NCI-H1694 treated with DMSO at 0.1 percent for 48 hours (cell line): ENCODE results near the gene KAZN.

Experiments
- DNase-seq: peaks from one replicate; lab custom pipeline; 2025; lab: John Stamatoyannopoulos, UW

The KAZN gene

DNA sequence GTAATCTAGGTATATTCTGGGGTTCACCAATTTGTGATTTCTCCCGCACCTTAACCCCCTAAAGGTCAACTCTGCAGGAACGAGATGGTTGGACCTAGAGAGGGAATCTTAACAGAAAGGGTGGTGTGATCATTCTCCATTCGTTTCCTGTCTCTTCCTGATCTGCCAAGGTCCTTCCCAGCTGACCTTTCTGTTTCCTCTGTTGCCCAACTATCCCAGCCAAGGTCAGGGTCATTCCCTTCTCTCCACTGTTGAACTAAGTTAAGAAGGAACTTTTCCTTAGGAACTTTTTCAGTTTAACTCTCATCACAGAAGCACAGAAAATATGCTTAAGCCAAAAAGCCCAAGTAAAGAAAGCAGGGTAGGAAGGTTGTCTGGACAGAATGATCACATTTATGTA lies 49.3 kb downstream of the KAZN start:
- no peak for DNase-seq

DNA sequence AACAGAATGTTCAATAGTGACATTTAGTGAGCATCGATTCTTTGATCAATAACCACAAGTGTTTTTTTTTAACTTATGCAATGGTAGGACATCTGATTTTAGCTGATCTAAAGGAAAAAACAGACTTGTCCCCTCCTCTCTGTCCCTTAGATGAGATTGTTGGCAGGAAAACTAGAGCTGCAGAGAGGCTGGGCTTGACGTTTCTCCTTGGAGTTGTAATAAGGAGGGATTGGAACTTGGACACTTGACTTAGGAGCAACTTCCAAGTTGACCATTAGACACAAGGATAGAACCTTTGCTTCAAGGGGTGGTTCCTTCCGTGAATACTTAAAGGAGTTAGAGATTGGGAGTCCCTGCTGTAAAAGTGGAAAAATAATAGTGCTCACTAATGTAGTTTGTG lies 49.9 kb downstream of the KAZN start:
- DNase-seq: no peak

DNA sequence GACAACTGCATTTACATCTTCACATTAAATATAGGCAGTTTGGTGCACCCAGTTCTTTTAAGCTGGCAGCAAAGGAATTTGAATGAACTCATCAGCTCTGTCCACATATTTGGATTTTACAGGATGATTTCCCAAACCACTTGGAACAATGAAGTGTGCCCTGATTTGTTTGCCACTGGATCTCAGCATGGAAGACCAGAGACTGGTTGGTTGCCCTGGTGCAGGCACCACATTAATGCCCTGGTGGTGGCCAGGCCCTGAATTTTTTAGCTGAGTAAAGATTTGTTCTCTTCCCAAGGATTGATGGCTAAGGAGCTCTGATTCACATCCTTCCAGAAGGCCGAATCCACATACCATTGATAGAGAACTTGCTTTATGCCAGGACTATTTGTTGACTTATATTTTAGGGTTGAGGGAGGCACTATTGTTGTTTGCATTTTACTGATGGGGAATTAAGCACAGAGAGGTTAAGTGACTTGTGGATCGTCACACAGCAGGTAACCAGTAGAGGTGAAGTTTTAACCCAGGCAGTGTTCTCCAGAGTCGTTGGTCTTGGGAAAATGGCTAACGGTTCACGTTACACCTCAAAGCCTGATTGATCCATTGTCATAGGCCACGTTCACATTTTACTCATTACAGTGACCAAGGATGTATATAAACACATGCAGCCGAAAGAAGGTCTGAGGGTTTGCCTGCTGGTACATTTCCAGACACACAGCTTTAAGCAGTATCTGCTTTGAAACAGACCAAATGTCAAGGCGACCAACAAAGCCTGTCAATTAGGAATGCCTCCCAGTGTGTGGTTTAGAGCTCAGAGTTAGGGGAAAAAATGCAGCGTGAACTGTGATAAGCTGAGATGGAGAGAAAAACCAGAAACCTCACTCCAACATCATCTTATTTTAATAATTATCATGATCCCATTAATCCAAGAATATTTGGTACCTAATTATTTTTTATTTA lies 50.7 kb downstream of the KAZN start:
- no peak for DNase-seq

DNA sequence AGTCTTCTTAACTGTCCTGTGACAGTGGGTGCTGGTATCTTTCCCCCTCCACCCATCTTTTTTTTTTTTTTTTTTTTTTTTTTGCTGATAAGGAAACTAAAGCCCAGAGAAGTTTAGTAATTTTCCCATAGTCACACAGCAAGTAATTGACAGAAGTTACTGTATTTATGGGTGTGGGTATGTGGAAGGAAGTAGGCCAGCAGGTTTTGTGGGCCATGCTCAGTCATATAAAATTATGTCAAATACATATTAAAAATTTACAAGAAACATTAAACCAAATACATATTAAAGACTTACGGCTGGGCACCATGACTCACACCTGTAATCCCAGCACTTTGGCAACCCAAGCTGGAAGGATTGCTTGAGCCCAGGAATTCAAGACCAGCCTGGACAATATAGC lies 51.5 kb downstream of the KAZN start:
- DNase-seq: no peak

DNA sequence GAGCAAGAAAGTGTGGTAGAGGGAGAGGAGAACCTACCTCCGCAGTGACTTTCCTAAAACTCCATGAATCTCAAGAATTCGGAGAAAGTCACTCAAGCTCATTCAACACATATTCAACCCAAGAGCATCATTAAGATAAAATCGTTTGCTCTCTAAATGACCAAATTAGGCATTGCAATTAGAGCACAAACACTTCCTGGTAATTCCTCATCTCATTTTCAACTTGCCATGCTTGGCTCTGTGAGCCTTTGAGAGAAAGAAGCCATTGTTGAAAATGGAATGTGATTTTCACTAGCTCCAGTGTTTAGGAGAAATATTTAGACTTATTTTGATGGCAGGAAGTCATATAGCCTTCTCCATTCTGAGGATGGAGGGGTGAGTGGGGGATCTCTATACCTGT lies 52.5 kb downstream of the KAZN start:
- DNase-seq: no peak

DNA sequence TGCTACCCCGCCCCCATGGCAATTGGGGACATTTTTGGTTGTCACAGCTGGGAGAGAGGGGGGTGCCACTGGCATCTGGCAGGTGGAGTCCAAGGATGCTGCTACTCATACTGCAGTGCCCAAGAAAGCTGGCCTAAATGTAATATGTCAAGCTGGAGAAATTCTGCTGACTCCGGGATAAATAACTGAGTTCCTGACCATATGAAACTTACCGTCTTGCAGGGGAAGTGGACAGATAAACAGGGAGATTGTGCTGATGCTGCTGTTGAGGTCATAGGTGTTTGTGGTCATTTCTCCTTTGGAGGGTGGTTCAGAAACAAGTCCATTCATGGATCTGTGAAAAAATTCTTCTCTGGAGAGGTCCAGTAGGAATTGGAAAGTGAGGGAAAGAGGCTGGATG lies 54.4 kb downstream of the KAZN start:
- no peak for DNase-seq

DNA sequence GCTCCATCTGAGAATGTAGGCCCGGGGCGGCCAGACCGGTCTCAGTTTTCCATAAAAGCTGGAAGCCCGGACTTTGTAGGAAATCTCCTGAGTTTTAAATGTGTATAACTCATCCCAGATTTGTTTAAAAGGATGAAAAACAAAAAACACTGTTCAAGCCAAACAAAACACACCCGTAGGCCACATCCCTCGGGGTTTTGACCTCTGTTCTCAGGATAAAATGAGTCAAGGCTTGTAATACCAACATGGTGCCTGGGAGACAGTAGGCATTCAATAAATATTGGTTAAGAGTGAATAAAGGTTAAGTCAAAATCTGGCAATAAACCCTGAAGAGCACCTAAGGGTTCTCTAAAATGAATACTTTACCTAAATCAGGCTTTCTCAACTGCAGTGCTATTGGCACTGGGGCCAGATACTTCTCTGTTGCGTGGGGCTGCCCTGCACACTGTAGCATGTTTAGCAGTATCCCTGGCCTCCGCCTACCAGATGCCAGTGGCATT lies 55.0 kb downstream of the KAZN start:
- no peak for DNase-seq

DNA sequence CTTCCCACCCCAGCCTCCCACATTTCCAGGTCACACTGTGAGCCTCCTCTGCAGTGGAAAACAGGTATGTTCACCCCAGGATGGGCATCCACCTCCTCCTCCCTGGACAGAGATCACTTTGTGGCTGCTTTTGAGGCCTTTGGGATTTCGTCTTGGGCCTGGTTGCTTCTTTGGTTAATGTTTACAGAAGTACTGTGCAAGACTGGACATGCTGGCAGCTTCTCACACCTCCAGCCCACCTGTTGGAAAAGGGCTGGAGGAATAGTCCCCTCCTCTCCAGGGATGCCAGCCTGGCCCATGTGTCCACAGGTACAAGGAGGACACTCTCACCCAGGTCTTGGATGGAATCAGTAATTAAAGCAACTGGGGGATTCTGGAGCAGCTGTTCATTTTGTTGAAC lies 56.1 kb downstream of the KAZN start:
- no peak for DNase-seq

DNA sequence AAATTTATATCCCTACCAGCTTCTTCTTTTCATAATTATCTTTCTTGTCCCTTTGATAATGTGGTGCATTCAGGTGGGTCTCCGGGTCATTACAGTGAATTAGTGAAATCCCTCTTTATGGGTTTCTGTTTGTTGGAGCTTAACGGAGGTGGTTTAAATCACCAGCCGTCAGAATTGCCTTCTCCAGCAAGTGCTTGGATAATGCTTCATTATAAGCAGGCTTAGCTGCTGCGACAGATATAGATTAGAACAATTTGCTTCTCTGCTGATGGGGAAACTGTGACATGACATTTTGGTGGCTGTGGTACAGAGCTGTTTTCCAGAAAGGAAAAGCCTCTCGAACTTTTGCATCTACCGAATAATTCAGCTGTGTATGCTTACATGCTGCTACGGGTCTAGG lies 56.9 kb downstream of the KAZN start:
- DNase-seq: no peak

DNA sequence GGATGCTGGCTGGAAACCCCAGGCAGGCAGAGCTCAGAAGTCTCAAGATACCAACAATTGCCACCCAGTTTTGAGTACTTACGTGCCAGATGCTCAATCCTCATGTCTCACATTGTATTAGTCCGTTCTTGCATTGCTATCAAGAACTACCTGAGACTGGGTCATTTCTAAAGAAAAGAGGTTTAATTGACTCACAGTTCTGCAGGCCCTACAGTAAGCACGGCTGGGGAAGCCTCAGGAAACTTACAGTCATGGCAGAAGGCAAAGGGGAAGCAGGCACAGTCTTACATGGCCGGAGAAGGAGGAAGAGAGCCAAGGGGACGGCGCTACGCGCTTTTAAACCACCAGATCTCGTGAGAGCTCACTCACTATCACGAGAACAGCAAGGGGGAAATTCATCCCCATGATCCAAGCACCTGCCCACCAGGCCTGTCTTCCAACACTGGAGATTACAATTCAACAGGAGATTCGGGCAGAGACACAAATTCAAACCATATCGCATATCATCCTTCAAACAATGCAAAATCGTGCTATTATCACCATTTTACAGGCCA lies 58.0 kb downstream of the KAZN start:
- DNase-seq: no peak

DNA sequence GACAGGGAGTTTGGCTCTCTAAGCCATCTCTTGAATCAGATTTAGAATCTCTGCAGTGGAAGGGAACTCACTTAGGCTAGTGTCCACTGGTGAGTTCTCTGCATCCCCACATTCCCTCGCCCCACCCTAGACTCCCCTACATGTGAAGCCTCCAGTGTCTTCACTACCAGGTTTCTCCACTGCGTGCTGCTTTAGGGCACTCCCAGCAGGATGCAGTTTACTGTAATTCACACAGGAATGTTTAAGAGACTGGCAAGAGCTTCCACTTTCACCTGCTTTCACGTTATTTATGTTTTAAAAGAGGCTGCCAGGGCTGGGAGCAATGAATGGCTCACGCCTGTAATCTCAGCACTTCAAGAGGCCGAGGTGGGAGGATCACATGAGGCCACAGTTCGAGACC lies 60.2 kb downstream of the KAZN start:
- no peak for DNase-seq

DNA sequence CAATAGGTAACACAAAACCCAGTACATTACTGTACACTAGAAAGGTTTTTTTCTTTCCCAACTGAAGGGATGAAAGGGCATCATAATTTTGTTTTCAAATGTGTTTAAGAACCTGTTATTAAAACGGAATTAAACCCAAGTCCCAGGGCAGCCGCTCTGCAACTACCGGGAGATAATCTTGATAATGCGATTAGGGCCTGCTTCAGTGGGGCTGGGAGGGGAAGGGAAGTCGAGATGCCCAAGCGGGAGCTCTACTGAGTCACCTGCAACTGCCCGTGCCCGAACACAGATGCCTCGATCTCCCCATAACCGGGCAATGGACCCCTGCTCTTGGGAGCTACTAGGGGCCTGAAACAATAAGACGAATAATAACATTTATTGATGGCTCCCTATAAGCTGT lies 61.4 kb downstream of the KAZN start:
- no peak for DNase-seq

DNA sequence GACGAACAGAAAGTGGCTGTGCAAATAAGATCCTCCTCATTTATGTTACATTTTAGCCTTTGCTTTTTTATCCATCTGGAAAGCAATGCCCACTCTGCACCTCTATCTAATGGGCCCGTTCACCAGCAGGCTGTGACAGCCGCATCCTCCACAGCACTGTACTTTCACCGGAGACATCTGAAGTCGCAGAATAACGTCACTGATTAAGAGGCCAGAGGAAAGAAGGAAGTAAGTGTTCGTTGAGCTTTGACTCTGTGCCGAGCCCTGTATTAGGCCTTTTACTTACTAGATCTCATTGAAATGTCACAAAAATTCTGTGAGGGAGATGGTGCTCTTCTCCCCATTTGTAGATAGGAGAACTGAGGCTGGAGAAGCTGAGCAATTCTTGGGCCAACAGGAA lies 62.3 kb downstream of the KAZN start:
- no peak for DNase-seq

DNA sequence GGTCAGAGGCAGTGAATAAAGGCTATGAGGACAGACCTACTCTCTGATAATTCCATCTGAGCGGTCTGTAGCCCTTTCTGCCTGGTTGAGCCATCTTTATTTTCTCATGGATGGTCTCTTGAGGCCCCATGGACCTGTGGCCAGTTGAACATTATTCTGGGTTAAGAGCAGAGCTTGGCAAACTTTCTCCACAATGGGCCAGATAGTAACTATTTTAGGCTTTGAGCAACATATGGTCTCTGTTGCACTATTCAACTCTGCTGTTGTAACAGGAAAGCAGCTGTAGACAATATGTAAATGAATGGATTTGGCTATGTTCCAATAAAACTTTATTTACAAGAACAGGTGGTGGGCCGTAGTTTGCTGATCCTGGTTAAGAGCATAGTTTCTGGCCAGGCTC lies 62.7 kb downstream of the KAZN start:
- peak; percentile 61 for DNase-seq

DNA sequence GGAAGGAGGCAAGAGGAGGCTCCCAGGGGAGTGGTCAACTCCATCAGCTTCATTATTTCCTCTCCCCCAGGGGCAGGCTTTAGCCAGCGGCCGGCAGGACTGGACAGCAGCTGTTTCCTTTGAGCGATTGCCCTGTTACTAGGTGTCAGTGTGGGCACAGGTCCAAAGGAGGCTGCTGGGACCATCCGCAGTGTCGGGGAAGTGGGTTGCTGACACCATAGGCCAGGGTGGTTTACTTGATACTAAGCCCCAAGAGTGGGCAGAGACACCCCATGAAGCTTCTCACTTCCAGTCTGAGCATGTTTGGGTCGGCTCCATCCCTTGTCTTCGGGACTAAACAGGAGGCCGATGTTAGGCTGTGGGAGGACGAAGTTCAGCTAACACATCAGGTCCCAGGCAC lies 63.6 kb downstream of the KAZN start:
- DNase-seq: no peak

DNA sequence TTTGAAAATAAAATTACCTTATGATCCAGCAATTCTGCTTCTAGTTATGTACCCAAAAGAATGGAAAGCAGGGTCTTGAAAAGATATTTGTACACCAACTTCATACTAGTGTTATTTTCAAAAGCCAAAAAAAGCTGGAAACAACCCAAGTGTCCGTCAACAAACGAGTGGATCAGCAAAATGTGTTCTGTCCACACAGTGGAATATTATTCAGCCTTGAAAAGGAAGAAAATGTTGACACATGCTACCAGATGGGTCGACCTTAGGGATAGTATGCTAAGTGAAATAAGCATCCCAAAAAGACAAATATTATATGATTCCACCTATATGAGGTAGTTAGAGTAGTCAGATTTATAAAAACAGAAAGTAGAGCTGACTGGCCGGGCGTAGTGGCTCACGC lies 65.3 kb downstream of the KAZN start:
- DNase-seq: no peak

DNA sequence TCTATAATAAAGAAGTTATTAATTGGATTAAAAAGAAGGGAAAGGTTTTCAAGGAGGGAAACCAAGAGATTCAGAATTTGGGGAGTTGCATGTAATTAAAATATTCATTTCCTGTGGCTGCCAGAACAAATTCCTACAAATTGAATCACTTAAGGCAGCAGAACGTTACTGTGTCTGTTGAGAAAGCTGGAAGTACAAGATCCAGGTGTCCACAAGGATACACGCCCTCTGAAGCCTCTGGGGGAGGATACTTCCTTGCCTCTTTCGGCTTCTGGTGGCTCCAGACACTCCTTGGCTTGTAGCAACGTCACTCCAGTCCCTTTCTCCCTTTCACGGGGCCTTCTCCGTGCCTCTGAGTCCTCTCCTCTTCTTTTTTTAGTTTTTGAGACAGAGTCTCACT lies 67.9 kb downstream of the KAZN start:
- DNase-seq: no peak

DNA sequence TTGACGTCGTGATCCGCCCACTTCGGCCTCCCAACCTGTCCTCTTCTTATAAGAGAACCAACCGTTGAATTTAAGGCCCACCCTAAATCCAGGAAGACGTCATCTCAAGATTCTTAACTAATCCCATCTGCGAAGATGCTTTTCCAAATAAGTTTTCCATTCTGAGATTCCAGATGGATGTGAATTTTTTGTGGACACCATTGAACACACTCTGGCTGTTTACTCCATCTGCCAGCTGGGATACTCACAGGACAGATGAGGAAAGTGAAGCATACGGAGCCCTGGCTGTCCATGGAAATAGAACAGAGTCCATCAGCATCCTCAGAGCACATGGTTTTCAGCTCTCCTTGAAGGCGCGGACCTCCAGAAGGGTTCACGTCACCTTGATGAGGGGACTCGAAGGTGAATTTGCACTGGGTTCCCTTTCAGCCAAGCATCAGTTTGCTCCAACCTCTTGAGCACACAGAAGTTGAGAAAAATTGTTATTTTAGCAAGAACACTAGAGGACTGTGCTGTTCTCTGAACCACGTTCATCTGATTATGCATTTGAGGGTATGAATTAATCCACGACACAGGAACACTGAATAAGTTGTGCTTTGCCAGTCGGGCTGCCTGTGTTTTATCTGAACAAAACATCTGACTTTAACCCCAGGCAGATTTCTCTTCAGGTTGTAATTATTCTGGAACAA lies 68.6 kb downstream of the KAZN start:
- DNase-seq: peak; percentile 1

DNA sequence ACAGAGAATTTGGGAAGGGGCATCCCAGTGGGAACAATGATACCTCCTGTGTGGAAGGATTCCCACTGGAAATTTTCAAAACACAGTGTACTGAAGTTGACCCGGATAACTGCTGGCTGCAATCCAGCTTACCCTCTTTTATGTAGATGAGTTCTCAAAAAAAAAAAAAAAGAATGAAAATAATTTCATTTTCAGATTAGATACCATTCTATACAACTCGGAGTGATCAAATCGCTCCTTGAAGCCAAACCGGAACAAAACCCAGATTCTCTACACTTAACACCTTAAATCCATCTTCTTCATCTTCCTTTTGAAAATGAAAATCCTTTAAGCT lies 69.1 kb downstream of the KAZN start:
- DNase-seq: no peak

DNA sequence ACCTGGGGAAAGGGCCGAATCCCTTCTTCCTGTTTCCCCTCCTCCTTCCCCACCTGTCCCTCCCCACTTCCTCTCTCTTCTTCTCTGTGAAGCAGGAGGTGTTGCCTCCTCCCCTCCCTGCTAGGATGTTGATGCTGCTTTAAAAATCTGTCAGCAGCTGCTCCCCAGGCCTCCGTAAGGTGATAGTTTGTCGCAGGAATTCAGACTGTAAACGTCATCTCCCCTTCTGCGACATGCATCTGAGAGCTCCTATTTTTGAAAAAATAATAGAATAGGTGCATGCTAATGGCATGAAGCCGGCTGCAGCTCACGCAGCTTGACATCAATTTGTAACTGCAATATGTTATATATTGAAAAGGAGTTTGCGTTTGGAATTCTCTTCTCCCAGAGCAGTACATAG lies 70.1 kb downstream of the KAZN start:
- no peak for DNase-seq

DNA sequence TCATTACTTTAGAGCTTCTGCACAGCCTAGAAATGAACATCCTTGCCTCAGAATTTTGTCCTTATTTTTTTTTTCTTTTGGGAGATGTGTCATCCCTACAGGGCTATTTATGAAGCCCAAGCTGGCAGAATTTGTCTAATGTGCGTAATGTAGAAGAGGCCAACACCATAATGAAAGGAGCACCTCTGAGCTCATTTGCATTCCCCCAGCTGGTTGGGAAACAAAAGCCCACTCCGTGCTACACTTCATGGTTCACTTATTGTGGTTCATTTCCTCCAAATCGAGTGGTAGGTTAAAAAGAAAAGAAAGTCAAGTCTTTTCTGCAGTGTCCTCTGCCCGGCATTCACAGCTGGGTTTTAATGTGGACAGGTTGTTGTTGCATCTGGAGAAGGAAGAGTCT lies 73.5 kb downstream of the KAZN start:
- no peak for DNase-seq

DNA sequence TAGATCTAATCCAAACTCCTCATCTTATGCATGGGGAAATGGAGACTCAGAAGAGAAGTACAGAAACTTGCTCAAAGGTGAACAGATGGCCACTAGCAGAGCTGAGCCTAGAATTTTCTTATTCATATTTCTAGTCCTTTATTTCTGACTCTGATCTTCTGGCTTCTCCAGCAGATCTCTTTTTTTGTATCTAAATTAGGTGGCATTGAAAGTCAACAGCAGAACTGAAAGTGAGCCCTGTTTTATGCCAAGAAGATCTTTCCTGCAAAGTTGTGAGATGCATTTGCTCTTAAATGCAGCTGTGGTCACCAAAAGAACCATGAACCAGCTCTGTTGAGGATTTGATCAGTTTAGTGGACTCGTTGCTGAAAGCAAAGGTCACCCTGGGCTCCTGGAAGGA lies 75.5 kb downstream of the KAZN start:
- DNase-seq: no peak

DNA sequence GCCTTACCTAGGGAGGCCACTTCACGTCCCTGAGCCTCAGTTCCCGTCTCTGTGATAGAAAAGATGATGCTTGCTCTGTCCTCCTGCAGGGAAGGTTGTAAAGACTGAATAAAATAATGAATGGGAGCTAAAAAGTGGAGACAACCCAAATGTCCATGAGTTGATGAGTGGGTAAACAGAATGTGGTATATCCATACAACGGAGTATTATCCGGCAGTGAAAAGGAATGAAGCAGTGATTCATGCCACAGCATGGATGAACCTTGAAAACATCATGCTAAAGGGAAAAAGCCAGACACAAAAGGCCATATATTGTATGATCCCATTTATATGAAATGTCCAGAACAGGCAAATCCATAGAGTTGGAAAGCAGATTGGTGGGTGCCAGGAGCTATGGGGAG lies 77.9 kb downstream of the KAZN start:
- no peak for DNase-seq
